Measurements from ENCODE around the gene MPDU1. TPM values are rescaled to one million over a fixed set of nuclear protein-coding genes. Genes with fewer than 3 reads are reported as not detected.

Gene MPDU1
- total and polyA plus RNA-seq, 2 of the 13 experiments (the other 11 are each of a cell fraction or from before 2014, with no cell fraction given), result 112 to 167 TPM

DNA sequence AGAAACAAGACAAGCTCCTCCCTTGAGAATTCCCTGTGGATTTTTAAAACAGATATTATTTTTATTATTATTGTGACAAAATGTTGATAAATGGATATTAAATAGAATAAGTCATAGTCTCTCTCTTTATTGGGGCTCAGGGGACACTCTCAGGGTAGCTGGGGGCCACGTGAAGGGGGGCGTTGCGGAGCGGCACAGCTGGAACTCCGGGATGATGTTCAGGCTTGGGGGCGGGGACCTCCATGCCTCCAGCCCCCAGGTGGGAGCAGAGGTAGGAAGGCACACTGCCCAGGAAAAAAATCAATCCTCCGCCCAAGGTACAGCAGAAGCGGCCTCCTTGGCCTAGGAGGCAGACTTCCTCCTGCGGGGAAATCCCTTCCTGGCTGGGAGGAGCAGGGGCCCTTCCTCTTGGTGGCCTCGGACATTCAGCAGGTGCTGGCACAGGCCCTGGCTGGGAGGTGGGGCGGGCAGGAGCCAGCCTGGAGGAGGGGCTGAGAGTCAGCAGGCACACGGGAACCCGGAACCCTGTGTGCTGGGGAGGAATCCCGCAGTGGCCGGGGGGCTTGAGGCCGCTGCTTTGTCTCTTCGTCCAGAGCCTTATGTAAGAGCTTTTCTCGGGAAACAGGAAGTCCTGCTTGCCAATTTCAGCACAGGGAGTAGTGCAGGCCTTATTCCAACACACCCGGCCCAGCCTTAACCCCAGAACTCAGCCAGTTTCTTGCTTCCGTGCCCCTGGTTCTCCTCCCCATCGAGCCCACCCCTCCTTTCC lies 25.7 kb upstream of the MPDU1 start (continued):
- TF ChIP-seq, protein P1, sequence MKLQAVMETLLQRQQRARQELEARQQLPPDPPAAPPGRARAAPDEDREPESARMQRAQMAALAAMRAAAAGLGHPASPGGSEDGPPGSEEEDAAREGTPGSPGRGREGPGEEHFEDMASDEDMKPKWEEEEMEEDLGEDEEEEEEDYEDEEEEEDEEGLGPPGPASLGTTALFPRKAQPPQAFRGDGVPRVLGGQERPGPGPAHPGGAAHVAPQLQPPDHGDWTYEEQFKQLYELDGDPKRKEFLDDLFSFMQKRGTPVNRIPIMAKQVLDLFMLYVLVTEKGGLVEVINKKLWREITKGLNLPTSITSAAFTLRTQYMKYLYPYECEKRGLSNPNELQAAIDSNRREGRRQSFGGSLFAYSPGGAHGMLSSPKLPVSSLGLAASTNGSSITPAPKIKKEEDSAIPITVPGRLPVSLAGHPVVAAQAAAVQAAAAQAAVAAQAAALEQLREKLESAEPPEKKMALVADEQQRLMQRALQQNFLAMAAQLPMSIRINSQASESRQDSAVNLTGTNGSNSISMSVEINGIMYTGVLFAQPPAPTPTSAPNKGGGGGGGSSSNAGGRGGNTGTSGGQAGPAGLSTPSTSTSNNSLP (IDR thresholded peaks at IDR 0.05; ENCODE audit: low read depth, low read length), result no peak
- TF ChIP-seq, protein P2, sequence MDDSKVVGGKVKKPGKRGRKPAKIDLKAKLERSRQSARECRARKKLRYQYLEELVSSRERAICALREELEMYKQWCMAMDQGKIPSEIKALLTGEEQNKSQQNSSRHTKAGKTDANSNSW (CRISPR knock-in tag; IDR thresholded peaks at IDR 0.05; ENCODE audit: borderline replicate concordance), result no peak
- TF ChIP-seq ELF1 (CRISPR knock-in tag; IDR thresholded peaks at IDR 0.05) (peak; percentile 83), PHF20 (CRISPR knock-in tag; IDR thresholded peaks at IDR 0.05) (peak; percentile 64), ZNF343 (CRISPR knock-in tag; IDR thresholded peaks at IDR 0.05) (no peak), SOX6 (IDR thresholded peaks at IDR 0.05) (no peak), SOX6 (CRISPR knock-in tag; IDR thresholded peaks at IDR 0.05) (peak; percentile 41), EEA1 (CRISPR knock-in tag; IDR thresholded peaks at IDR 0.05; ENCODE audit: borderline replicate concordance) (no peak), ZNF776 (CRISPR knock-in tag; IDR thresholded peaks at IDR 0.05) (no peak), IRF2 (CRISPR knock-in tag; IDR thresholded peaks at IDR 0.05) (peak; percentile 53), JUN (CRISPR knock-in tag; IDR thresholded peaks at IDR 0.05) (no peak), HCFC1 (IDR thresholded peaks at IDR 0.05; ENCODE audit: low read depth, low read length) (no peak), ZNF333 (CRISPR knock-in tag; IDR thresholded peaks at IDR 0.05; ENCODE audit: borderline replicate concordance) (peak; percentile 82; the same call in 1 of the 2 replicates), ZNF205 (CRISPR knock-in tag; IDR thresholded peaks at IDR 0.05) (peak; percentile 63; the same call in 1 of the 2 replicates), FOSL1 (CRISPR knock-in tag; IDR thresholded peaks at IDR 0.05; ENCODE audit: borderline replicate concordance) (no peak)
- TF ChIP-seq, protein P3, sequence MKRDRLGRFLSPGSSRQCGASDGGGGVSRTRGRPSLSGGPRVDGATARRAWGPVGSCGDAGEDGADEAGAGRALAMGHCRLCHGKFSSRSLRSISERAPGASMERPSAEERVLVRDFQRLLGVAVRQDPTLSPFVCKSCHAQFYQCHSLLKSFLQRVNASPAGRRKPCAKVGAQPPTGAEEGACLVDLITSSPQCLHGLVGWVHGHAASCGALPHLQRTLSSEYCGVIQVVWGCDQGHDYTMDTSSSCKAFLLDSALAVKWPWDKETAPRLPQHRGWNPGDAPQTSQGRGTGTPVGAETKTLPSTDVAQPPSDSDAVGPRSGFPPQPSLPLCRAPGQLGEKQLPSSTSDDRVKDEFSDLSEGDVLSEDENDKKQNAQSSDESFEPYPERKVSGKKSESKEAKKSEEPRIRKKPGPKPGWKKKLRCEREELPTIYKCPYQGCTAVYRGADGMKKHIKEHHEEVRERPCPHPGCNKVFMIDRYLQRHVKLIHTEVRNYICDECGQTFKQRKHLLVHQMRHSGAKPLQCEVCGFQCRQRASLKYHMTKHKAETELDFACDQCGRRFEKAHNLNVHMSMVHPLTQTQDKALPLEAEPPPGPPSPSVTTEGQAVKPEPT (CRISPR knock-in tag; IDR thresholded peaks at IDR 0.05; ENCODE audit: low read depth), result peak; percentile 57; the same call in 1 of the 2 replicates
- TF ChIP-seq, protein P4, sequence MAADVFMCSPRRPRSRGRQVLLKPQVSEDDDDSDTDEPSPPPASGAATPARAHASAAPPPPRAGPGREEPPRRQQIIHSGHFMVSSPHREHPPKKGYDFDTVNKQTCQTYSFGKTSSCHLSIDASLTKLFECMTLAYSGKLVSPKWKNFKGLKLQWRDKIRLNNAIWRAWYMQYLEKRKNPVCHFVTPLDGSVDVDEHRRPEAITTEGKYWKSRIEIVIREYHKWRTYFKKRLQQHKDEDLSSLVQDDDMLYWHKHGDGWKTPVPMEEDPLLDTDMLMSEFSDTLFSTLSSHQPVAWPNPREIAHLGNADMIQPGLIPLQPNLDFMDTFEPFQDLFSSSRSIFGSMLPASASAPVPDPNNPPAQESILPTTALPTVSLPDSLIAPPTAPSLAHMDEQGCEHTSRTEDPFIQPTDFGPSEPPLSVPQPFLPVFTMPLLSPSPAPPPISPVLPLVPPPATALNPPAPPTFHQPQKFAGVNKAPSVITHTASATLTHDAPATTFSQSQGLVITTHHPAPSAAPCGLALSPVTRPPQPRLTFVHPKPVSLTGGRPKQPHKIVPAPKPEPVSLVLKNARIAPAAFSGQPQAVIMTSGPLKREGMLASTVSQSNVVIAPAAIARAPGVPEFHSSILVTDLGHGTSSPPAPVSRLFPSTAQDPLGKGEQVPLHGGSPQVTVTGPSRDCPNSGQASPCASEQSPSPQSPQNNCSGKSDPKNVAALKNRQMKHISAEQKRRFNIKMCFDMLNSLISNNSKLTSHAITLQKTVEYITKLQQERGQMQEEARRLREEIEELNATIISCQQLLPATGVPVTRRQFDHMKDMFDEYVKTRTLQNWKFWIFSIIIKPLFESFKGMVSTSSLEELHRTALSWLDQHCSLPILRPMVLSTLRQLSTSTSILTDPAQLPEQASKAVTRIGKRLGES (CRISPR knock-in tag; IDR thresholded peaks at IDR 0.05; ENCODE audit: borderline replicate concordance), result no peak
- TF ChIP-seq, protein P5, sequence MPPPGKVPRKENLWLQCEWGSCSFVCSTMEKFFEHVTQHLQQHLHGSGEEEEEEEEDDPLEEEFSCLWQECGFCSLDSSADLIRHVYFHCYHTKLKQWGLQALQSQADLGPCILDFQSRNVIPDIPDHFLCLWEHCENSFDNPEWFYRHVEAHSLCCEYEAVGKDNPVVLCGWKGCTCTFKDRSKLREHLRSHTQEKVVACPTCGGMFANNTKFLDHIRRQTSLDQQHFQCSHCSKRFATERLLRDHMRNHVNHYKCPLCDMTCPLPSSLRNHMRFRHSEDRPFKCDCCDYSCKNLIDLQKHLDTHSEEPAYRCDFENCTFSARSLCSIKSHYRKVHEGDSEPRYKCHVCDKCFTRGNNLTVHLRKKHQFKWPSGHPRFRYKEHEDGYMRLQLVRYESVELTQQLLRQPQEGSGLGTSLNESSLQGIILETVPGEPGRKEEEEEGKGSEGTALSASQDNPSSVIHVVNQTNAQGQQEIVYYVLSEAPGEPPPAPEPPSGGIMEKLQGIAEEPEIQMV (CRISPR knock-in tag; IDR thresholded peaks at IDR 0.05; ENCODE audit: low read depth), result peak; percentile 55; the same call in 1 of the 2 replicates
- TF ChIP-seq, protein P6, sequence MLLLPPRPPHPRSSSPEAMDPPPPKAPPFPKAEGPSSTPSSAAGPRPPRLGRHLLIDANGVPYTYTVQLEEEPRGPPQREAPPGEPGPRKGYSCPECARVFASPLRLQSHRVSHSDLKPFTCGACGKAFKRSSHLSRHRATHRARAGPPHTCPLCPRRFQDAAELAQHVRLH (CRISPR knock-in tag; IDR thresholded peaks at IDR 0.05; ENCODE audit: borderline replicate concordance, low read depth), result no peak; the same call in 1 of the 2 replicates
- TF ChIP-seq, protein P7, sequence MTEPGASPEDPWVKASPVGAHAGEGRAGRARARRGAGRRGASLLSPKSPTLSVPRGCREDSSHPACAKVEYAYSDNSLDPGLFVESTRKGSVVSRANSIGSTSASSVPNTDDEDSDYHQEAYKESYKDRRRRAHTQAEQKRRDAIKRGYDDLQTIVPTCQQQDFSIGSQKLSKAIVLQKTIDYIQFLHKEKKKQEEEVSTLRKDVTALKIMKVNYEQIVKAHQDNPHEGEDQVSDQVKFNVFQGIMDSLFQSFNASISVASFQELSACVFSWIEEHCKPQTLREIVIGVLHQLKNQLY (CRISPR knock-in tag; IDR thresholded peaks at IDR 0.05), result 0 out of 2 replicates have a peak, but pooled peaks have one; percentile 22

Data from HepG2 (cell line).